ENCODE measurements around the gene ERF.

ERF gene

DNA sequence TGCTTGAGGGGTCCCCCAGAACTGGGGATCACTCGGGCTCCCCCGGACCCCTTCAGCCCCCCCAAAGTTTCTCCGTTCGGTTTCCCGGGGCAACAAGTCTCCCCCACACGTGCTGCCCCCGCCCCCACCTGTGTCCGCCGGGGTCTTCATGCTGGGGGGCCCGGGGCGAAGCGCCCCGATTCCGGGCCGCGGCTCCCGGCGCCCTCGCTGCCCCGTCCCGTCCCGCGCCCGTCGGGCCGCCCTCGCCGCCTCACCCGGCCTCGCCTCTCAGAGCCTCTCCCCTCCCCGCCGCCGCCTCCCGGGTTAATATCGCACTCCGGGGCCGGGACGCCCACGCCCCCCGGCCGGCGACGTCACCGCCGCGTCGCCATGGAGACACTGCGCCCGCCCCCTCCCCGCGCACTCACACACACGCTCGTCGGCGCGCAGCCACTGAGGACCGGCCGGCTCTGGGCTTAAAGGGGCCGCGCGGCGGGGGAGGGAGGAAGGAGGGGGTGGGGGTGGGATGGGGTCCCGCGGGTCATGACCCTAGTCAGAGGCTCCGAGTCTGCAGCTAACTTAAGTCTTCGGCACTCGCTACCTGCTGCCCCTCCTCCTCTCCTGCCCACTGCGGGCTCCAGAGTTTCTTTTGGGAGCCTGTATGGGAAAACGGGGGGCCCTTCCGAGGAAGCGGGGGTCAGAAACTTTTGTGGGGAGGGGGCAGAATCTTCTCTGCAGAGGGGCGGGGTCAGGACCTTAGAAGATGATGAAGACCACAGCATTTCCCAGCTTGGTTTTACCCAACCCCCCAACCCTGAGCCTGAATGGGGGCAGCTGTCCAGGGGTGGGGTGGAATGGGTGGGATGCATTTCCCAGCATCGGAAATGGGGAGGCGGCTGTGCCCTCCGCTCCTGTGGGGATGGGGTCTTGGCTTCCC lies at the start of gene ERF:
Gene ERF, minus strand, starts transcription at position 279 of the 916 bp plus-strand sequence. Its CDS starts 129 bp downstream, at position 150.
- DNase-seq: peak; percentile 97

GRCh38 chr19:42303876-42304275 lies 48.9 kb upstream of the ERF start:
- DNase-seq: no peak

GRCh38 chr19:42303101-42303464 lies 48.2 kb upstream of the ERF start:
- DNase-seq: peak; percentile 72

GRCh38 chr19:42301646-42302203 lies 46.8 kb upstream of the ERF start, which contains the start of gene PRR19:
Gene PRR19 (plus strand): TSS chr19:42302132. CDS start chr19:42309585, 7,453 bp downstream.
- DNase-seq: peak; percentile 71

DNA sequence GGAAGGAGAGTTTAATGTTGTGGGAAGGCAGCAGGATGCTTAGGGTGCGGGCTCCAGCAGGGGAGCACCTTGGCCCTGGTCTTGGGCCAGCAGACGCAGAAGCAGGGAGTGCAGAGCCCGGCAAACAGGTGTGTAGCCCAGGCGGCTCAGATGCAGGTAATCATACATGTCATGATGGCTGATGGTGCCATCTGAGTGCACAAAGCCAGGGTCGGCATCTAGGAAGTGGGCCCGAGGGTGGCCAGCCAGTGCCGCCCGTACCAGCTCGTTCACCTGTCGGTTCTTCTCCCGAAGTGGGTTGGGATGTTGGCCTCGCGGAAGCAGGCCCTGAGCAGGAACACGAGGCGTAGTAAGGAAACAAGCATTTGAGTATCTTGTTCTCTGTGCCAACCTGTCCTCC lies 42.1 kb upstream of the ERF start:
- no peak for DNase-seq

DNA sequence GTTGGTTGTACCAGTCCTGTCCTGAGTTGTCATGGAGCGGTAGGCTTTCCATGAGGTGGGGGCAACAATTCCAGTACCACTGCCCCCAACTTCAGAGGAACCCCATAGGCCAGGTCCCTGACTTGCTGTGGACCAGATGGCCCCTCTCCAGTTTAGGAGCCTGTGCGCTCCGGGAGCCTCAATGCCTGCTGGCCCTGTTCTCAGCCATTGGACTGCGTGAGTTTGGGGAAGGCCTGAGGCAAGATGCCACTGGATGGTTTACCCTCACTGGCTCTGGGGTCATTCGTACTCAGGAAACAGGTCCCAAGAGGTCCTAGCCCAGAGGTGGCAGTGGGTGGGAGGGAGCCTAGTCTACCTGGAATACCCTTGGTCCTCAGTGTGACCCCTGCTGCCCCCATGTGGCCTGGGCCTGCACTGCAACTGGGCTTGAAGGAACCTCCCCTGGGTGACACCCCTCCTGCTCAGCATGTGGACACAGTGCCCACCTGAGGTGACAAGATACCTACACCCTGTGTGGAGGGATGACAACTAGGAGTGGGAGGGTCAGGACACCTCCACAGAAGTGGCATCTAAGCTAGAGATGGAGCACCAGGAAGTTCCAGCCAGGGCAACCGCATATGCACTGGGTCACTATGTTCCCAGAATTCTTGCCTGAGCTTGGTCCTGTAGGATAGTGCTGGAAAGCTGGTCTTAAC lies 41.0 kb upstream of the ERF start:
- DNase-seq: peak; percentile 83

- no peak for DNase-seq
Observed at GRCh38 chr19:42295342-42295741, 40.4 kb upstream of the ERF start.

- DNase-seq: no peak
Observed at GRCh38 chr19:42294471-42295137, 39.7 kb upstream of the ERF start.

DNA sequence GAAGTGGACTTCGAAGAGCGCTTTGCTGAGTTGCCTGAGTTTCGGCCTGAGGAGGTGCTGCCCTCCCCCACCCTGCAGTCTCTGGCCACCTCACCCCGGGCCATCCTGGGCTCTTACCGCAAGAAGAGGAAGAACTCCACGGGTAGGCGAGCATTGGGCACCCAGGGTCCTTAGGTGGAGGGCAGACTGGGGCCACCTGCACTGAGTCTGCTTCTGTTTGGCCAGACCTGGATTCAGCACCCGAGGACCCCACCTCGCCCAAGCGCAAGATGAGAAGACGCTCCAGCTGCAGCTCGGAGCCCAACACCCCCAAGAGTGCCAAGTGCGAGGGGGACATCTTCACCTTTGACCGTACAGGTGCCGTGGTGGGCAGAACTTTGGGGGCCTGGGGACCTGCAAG lies 39.0 kb upstream of the ERF start:
- no peak for DNase-seq

DNA sequence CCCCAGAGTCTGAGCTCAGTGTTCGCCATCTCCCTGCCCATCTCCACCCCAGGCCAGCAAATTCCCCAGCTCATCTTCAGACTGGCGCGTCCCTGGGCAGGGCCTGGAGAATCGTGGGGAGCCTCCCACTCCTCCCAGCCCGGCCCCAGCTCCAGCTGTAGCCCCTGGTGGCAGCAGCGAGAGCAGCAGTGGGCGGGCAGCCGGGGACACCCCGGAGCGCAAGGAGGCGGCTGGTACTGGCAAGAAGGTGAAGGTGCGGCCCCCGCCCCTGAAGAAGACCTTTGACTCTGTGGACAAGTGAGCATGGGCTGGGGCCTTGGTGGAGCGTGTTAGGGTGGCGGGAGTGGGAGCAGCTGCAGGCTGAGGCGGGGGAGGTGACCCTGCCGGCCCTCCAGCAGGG lies 38.6 kb upstream of the ERF start:
- no peak for DNase-seq

DNA sequence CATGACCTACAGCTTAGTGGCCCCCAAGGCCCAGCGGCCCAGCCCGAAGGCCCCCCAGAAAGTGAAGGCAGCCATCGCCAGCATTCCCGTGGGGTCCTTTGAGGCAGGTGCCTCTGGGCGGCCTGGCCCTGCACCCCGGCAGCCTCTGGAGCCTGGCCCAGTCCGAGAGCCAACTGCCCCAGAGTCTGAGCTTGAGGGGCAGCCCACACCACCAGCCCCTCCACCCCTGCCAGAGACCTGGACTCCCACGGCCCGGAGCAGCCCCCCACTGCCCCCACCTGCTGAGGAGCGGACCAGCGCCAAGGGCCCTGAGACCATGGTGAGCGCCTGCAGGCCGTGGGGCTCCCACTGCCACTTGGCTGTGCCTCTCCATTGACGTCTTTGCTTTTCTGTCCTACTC lies 38.0 kb upstream of the ERF start:
- no peak for DNase-seq

GRCh38 chr19:42292042-42292960 lies 37.4 kb upstream of the ERF start:
- DNase-seq: no peak

- no peak for DNase-seq
Observed at GRCh38 chr19:42291435-42291810, 36.5 kb upstream of the ERF start.

DNA sequence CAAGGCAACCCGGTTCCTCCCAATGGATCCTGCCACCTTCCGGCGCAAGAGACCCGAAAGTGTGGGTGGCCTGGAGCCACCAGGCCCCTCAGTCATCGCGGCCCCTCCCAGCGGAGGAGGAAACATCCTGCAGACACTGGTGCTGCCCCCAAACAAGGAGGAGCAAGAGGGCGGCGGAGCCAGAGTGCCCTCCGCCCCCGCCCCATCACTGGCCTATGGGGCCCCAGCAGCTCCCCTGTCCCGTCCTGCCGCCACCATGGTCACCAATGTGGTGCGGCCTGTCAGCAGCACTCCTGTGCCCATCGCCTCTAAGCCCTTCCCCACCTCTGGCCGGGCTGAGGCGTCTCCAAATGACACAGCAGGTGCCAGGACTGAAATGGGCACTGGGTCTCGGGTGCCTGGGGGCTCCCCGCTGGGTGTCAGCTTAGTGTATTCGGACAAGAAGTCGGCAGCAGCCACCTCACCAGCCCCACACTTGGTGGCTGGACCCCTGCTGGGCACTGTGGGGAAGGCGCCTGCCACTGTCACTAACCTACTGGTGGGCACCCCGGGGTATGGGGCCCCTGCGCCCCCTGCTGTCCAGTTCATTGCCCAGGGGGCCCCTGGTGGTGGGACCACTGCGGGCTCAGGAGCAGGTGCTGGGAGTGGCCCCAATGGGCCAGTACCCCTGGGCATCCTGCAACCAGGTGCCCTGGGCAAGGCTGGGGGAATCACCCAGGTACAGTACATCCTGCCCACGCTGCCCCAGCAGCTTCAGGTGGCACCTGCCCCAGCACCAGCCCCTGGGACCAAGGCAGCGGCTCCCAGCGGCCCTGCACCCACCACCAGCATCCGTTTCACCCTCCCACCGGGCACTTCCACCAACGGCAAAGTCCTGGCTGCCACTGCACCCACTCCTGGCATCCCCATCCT lies 35.9 kb upstream of the ERF start:
- DNase-seq: no peak

DNA sequence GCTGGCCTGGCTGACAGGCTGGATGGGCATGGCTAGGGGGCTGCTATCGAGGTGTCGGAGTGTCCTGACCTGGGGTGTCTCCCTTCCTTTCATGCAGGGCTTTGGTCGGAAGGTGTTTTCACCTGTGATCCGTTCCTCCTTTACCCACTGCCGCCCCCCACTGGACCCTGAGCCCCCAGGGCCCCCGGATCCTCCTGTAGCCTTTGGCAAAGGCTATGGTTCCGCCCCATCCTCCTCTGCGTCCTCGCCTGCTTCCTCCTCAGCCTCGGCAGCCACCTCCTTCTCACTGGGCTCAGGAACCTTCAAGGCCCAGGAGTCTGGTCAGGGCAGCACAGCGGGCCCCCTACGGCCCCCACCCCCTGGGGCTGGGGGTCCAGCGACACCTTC lies 35.2 kb upstream of the ERF start:
- no peak for DNase-seq

GRCh38 chr19:42289556-42290041 lies 34.7 kb upstream of the ERF start:
- DNase-seq: no peak

DNA sequence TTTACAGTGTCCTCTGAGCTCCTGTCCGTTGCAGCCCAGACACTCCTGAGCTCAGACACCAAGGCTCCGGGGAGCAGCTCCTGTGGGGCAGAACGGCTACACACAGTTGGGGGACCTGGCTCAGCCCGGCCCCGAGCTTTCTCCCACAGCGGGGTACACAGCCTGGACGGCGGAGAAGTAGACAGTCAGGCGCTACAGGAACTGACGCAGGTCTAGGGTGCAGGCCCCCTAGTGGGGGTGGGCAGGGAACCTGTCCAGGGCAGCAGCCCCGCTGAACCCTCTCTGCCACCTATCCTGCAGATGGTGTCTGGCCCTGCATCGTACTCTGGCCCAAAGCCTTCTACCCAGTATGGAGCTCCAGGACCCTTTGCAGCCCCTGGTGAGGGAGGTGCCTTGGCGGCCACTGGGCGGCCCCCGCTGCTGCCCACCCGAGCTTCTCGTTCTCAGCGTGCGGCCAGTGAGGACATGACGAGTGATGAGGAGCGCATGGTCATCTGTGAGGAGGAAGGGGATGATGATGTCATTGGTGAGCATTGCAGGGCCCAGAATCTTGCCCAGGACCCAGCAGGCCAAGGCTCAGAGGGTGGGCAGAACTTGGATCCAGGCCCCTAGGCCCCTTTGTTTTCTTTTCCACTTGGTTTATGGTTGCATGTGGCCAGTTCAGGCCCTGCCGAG lies 34.1 kb upstream of the ERF start:
- no peak for DNase-seq

DNA sequence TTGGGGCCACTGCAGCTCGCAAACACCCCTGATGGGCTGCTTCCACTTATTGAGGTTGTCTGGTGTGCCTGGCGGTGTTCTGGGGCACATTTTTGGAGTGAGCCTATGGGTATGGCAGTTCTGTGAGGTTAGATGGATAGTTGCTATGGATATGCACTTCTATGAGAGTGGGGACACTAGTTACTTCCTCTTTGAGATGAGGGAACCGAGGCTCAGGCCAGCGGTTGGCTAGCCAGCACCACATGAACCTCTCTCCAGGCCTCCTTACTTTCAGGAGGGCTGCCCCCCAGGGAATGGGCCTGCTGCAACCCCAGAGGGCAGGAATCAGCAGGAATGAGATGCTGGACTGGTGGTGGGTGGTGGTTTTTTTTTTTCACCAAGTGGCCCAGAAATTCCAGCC lies 33.5 kb upstream of the ERF start:
- DNase-seq: no peak

GRCh38 chr19:42287827-42288107 lies 32.8 kb upstream of the ERF start:
- DNase-seq: no peak

GRCh38 chr19:42287017-42287826 lies 32.3 kb upstream of the ERF start:
- no peak for DNase-seq
